H1 (cell line): ENCODE data around the gene TMC4. TPM values are rescaled to one million over a fixed set of nuclear protein-coding genes. Genes with fewer than 3 reads are reported as not detected.

Experiments
- CBX8 ChIP-seq: fragments of 300-800, 300-1000 bp; sonication (generic); IDR thresholded peaks from 2 replicates; pipeline ENCODE4 v1.7.1; 2016; ENCODE audit warnings: low read depth, low read length, borderline replicate concordance
- CHD2 ChIP-seq: IDR thresholded peaks from 2 replicates; pipeline ENCODE4 v1.6.1; 2012; ENCODE audit warnings: low read length, improper control_type of control experiment
- EGR1 ChIP-seq: IDR thresholded peaks from 2 replicates; pipeline ENCODE4 v1.6.1; 2011; ENCODE audit warnings: low read depth, low read length, borderline replicate concordance
- EP300 ChIP-seq, 2 experiments: IDR thresholded peaks; 1 replicate in 1 of 2; 2 replicates in 1 of 2; pipeline ENCODE4 v1.6.1; 2011 to 2012; ENCODE audit warnings: low read depth in 2 of 2, low read length in 2 of 2, mild to moderate bottlenecking in 2 of 2, borderline replicate concordance in 1 of 2, inconsistent platforms in 1 of 2, moderate library complexity in 1 of 2
- GABPA ChIP-seq: IDR thresholded peaks from 2 replicates; pipeline ENCODE4 v1.6.1; 2011; ENCODE audit warnings: mild to moderate bottlenecking, low read length, moderate library complexity, borderline replicate concordance; ENCODE audit not compliant: insufficient read depth
- KDM4A ChIP-seq: IDR thresholded peaks from one replicate; pipeline ENCODE4 v1.7.1; 2012; ENCODE audit warnings: low read depth, mild to moderate bottlenecking, moderate library complexity, low read length, inconsistent platforms; ENCODE audit not compliant: severe bottlenecking
- SAP30 ChIP-seq: fragments of 300-600 bp; sonication (generic); IDR thresholded peaks from 2 replicates; pipeline ENCODE4 v1.7.1; 2012; ENCODE audit warnings: low read length, moderate library complexity, mild to moderate bottlenecking, inconsistent platforms; ENCODE audit not compliant: insufficient read depth, insufficient replicate concordance
- polyA plus RNA-seq, 7 experiments: library from polyadenylated mRNA; depleted of rRNA in 3 of 7; stranded (reverse) in 5 of 7; unstranded in 2 of 7; fragments of >200 nt in 5 of 7; fragments of 200-250 nt in 2 of 7; gene quantifications; 1 replicate in 5 of 7; 2 replicates in 1 of 7; 4 replicates in 1 of 7; pipeline versions ENCODE4 v1.2.1 to v1.2.3, GENCODE V29; 2011 to 2013; ENCODE audit warnings: missing spikeins in 2 of 7, mixed read lengths in 2 of 7
- total RNA-seq: library from RNA; stranded (reverse); fragmentation: NEBNext Ultra II Directional; extraction: Animal tissue kit (Norgen Biotek cat#: 25700); gene quantifications from 2 replicates; pipeline ENCODE4 v1.2.1, GENCODE V29; 2021

TMC4 gene
- total and polyA plus RNA-seq, 2 of the 8 experiments (the other 6 are each of a cell fraction or from before 2014, with no cell fraction given): 5.5 to 6.3 TPM

DNA sequence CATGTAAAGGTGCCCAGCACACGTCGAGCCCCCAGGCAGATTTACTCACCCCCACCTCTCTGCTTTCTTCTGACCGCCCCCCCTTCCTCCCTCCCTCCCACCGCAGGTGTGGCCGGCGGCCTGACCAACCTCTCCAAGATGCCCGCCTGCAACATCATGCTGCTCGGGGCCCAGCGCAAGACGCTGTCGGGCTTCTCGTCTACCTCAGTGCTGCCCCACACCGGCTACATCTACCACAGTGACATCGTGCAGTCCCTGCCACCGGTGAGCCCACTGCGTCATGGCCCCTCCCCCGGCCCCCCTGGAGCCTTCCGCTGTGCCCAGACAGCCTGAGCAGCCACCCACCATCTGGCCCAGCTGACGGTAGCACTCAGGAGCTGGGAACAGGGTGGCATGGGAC is 48.6 kb downstream of the TMC4 start (continued):
- TF ChIP-seq CBX8: no peak
- no peak for TF ChIP-seq EGR1
- TF ChIP-seq CHD2: no peak
- TF ChIP-seq KDM4A: no peak
- no peak for TF ChIP-seq GABPA
- TF ChIP-seq EP300 (IDR thresholded peaks at IDR 0.05; ENCODE audit: borderline replicate concordance in 1 of 2, low read depth in 2 of 2, low read length in 2 of 2): no peak
- no peak for TF ChIP-seq SAP30
